Adrenal gland (tissue), 5 donors: ENCODE measurements around the gene GPC4.

Experiments used
- POLR2A ChIP-seq, 2 donors: fragments of 450-650 bp; IDR thresholded peaks; one replicate each; pipeline ENCODE4 v1.6.1; 2017; ENCODE audit warnings: antibody characterized with exemption in 2 of 2, mild to moderate bottlenecking in 2 of 2, moderate library complexity in 1 of 2
- TF ChIP-seq, protein P1 (sequence below), 6 experiments: fragments of 450-650 bp in 4 of 6; fragments of 200-600 bp in 2 of 6; sonication (generic) in 1 of 6; IDR thresholded peaks; 1 replicate in 5 of 6; 2 replicates in 1 of 6; pipeline versions ENCODE4 v1.5.1 to v1.8.0; 2016 to 2021; ENCODE audit warnings: antibody characterized with exemption in 6 of 6, mild to moderate bottlenecking in 2 of 6, moderate library complexity in 1 of 6
- donor health status: DM: no; HTN: no; CAD: no.

DNA sequence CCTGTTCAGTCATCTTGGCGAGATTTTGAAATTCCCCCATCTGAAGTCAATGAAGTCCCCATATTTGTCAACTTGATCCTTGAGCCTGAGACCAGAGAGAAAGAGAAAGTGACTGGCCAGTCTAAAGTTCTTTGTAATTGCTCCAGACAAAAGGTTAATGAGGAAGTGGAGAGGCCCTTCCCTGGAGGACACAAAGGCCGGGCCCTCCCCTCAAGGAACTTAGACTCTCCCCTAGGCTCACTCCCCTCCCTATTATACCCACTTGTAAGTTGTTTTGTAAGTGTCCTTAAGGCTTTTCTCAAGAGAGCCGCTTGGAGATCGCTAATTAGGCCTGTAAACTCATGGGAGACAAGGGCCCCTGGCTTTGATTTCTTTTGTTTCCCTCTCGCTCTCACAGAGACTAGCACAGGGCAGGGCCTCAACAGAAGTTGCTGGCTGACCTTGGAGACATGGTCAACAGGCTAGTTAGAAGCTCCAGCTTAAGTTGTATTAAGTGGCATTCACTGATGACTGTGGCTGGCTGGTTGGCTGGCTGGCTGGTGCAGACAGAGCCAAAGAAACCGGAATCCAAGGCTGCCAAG, 20.3 kb upstream of the GPC4 start:
- TF ChIP-seq POLR2A (IDR thresholded peaks at IDR 0.05) = no peak
- TF ChIP-seq, protein P1, sequence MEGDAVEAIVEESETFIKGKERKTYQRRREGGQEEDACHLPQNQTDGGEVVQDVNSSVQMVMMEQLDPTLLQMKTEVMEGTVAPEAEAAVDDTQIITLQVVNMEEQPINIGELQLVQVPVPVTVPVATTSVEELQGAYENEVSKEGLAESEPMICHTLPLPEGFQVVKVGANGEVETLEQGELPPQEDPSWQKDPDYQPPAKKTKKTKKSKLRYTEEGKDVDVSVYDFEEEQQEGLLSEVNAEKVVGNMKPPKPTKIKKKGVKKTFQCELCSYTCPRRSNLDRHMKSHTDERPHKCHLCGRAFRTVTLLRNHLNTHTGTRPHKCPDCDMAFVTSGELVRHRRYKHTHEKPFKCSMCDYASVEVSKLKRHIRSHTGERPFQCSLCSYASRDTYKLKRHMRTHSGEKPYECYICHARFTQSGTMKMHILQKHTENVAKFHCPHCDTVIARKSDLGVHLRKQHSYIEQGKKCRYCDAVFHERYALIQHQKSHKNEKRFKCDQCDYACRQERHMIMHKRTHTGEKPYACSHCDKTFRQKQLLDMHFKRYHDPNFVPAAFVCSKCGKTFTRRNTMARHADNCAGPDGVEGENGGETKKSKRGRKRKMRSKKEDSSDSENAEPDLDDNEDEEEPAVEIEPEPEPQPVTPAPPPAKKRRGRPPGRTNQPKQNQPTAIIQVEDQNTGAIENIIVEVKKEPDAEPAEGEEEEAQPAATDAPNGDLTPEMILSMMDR (IDR thresholded peaks at IDR 0.05) = no peak
